Liver (tissue), 9 donors: ENCODE measurements around the gene FAM13A. TPM values are rescaled to one million over a fixed set of nuclear protein-coding genes. Genes with fewer than 3 reads are reported as not detected.

Source experiments
- DNase-seq: peaks from one replicate; pipeline ENCODE4 v3.0.0-alpha.2; 2017; ENCODE audit warnings: low spot score
- H3K27ac ChIP-seq, 2 donors: one replicate each; pipeline ENCODE4 v1.7.0; 2013; ENCODE audit warnings: inconsistent platforms in 2 of 2, low read length in 2 of 2, control low read depth in 1 of 2, low read depth in 1 of 2, mild to moderate bottlenecking in 1 of 2
- H3K27me3 ChIP-seq, 4 donors: one replicate each; pipeline versions ENCODE4 v1.6.1 to v1.7.0; 2013; ENCODE audit warnings: low read length in 3 of 4, inconsistent platforms in 1 of 4, mild to moderate bottlenecking in 1 of 4, moderate library complexity in 1 of 4; ENCODE audit not compliant: control insufficient read depth in 4 of 4, insufficient read depth in 4 of 4
- H3K36me3 ChIP-seq, 4 donors: one replicate each; pipeline versions ENCODE4 v1.6.1 to v1.7.0; 2013; ENCODE audit warnings: low read length in 3 of 4, mild to moderate bottlenecking in 3 of 4, low read depth in 1 of 4, moderate library complexity in 1 of 4; ENCODE audit not compliant: control insufficient read depth in 4 of 4, insufficient read depth in 3 of 4
- H3K4me1 ChIP-seq, 4 donors: one replicate each; pipeline versions ENCODE4 v1.6.1 to v1.7.0; 2013; ENCODE audit warnings: low read length in 3 of 4, mild to moderate bottlenecking in 3 of 4, moderate library complexity in 1 of 4; ENCODE audit not compliant: control insufficient read depth in 4 of 4, insufficient read depth in 4 of 4
- H3K4me3 ChIP-seq, 3 donors: one replicate each; pipeline versions ENCODE4 v1.6.1 to v1.7.0; 2013; ENCODE audit warnings: low read length in 3 of 3, control low read depth in 1 of 3, low read depth in 1 of 3, mild to moderate bottlenecking in 1 of 3
- H3K9ac ChIP-seq, 2 donors: one replicate each; pipeline ENCODE4 v1.7.0; 2013; ENCODE audit warnings: low read length in 2 of 2, mild to moderate bottlenecking in 2 of 2, moderate library complexity in 2 of 2, control low read depth in 1 of 2, low read depth in 1 of 2
- H3K9me3 ChIP-seq, 4 donors: one replicate each; pipeline versions ENCODE4 v1.6.1 to v1.7.0; 2013; ENCODE audit warnings: low read length in 3 of 4; ENCODE audit not compliant: control insufficient read depth in 4 of 4
- EGR1 ChIP-seq, 2 donors: IDR thresholded peaks; 2 replicates each; pipeline ENCODE4 v1.6.1; 2016 to 2018; ENCODE audit warnings: antibody characterized with exemption in 2 of 2, low read depth in 2 of 2
- FOXA1 ChIP-seq: IDR thresholded peaks from 2 replicates; pipeline ENCODE4 v1.6.1; 2016; ENCODE audit warnings: antibody characterized with exemption
- FOXA2 ChIP-seq: IDR thresholded peaks from 2 replicates; pipeline ENCODE4 v1.6.1; 2016; ENCODE audit warnings: antibody characterized with exemption
- GABPA ChIP-seq, 2 donors: IDR thresholded peaks in 1 of 2; conservative IDR thresholded peaks in 1 of 2; 2 replicates each; pipeline ENCODE4 v1.6.1; 2016; ENCODE audit warnings: antibody characterized with exemption in 2 of 2, mild to moderate bottlenecking in 1 of 2, moderate library complexity in 1 of 2
- HNF4A ChIP-seq, 2 donors: conservative IDR thresholded peaks; 2 replicates each; pipeline ENCODE4 v1.6.1; 2016; ENCODE audit warnings: antibody characterized with exemption in 2 of 2, mild to moderate bottlenecking in 2 of 2
- HNF4G ChIP-seq: IDR thresholded peaks from 2 replicates; pipeline ENCODE4 v1.6.1; 2016; ENCODE audit warnings: antibody characterized with exemption
- JUND ChIP-seq, 2 donors: IDR thresholded peaks; 2 replicates each; pipeline ENCODE4 v1.6.1; 2016; ENCODE audit warnings: antibody characterized with exemption in 2 of 2
- NR2F2 ChIP-seq: IDR thresholded peaks from 2 replicates; pipeline ENCODE4 v1.6.1; 2016; ENCODE audit warnings: antibody characterized with exemption
- RAD21 ChIP-seq, 2 donors: IDR thresholded peaks; 2 replicates each; pipeline ENCODE4 v1.6.1; 2016; ENCODE audit warnings: antibody characterized with exemption in 2 of 2, mild to moderate bottlenecking in 2 of 2
- RXRA ChIP-seq, 2 donors: IDR thresholded peaks; 2 replicates each; pipeline ENCODE4 v1.6.1; 2017 to 2018; ENCODE audit warnings: antibody characterized with exemption in 2 of 2, mild to moderate bottlenecking in 1 of 2
- SP1 ChIP-seq: IDR thresholded peaks from 2 replicates; pipeline ENCODE4 v1.6.1; 2018; ENCODE audit warnings: antibody characterized with exemption, mild to moderate bottlenecking
- TAF1 ChIP-seq: conservative IDR thresholded peaks from 2 replicates; pipeline ENCODE4 v1.6.1; 2016; ENCODE audit warnings: antibody characterized with exemption, mild to moderate bottlenecking
- YY1 ChIP-seq: IDR thresholded peaks from 2 replicates; pipeline ENCODE4 v1.6.1; 2016; ENCODE audit warnings: antibody characterized with exemption, mild to moderate bottlenecking
- WGBS: extraction: QIAGEN DNeasy Blood & Tissue Kit; methylation state at CpG from one replicate; pipeline ENCODE4 v1.1.7; 2013; 5-methylcytosine and 5-hydroxymethylcytosine counted together
- polyA plus RNA-seq, 2 donors: library from polyadenylated mRNA; stranded (reverse) in 1 of 2; unstranded in 1 of 2; fragments of 200-250 nt in 1 of 2; fragments of >200 nt in 1 of 2; fragmentation: Nextera tagmentation in 1 of 2; extraction: Ambion mirVana in 1 of 2; gene quantifications; one replicate each; pipeline versions ENCODE4 v1.2.1 to v1.2.3, GENCODE V29; 2013 to 2015
- total RNA-seq, 2 donors: library from RNA; depleted of rRNA; stranded (reverse); fragments of >200 nt; gene quantifications; one replicate each; pipeline ENCODE4 v1.2.3, GENCODE V29; 2014
- TF ChIP-seq, protein P1 (sequence below): fragments of 150-350 bp; IDR thresholded peaks from 2 replicates; pipeline ENCODE4 v1.5.1; 2017; ENCODE audit warnings: improper control_type of control experiment, low read depth, low read length; ENCODE audit not compliant: missing input control
- TF ChIP-seq, protein P2 (sequence below): IDR thresholded peaks from 2 replicates; pipeline ENCODE4 v1.6.1; 2016; ENCODE audit warnings: antibody characterized with exemption, mild to moderate bottlenecking
- TF ChIP-seq, protein P3 (sequence below): IDR thresholded peaks from 2 replicates; pipeline ENCODE4 v1.6.1; 2016; ENCODE audit warnings: antibody characterized with exemption
- TF ChIP-seq, protein P4 (sequence below): IDR thresholded peaks from 2 replicates; pipeline ENCODE4 v1.6.1; 2016; ENCODE audit warnings: antibody characterized with exemption
- TF ChIP-seq, protein P5 (sequence below): IDR thresholded peaks from 2 replicates; pipeline ENCODE4 v1.6.1; 2016; ENCODE audit warnings: antibody characterized with exemption
- donor health status: healthy.
- donor health status: healthy.
- donor health status: healthy.
- donor health status: healthy.
- donor health status: healthy.

The FAM13A gene
- total and polyA plus RNA-seq, 4 donors = 14.9 to 52.9 (median 27.6) TPM

DNA sequence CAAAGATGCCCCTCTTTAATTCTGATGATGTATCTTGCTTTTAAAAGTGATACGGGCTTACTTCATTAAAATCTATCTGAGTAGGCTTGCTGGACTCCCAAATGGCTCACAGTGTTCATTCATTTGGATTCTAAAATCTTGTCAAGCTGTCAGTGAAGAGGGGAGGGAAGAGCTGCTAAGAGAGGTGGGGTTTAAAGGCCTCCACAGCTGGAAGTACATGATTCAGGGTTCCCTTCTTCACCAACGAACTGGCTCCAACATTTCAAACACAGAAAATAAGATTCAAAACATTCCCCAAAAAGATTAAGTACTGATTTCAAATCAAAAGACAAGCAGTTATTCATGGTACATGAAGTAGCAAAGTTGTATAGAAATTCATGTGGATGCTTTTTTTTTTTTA, 226.4 kb downstream of the FAM13A start (continued):
- no peak for TF ChIP-seq SP1
- TF ChIP-seq, protein P1, sequence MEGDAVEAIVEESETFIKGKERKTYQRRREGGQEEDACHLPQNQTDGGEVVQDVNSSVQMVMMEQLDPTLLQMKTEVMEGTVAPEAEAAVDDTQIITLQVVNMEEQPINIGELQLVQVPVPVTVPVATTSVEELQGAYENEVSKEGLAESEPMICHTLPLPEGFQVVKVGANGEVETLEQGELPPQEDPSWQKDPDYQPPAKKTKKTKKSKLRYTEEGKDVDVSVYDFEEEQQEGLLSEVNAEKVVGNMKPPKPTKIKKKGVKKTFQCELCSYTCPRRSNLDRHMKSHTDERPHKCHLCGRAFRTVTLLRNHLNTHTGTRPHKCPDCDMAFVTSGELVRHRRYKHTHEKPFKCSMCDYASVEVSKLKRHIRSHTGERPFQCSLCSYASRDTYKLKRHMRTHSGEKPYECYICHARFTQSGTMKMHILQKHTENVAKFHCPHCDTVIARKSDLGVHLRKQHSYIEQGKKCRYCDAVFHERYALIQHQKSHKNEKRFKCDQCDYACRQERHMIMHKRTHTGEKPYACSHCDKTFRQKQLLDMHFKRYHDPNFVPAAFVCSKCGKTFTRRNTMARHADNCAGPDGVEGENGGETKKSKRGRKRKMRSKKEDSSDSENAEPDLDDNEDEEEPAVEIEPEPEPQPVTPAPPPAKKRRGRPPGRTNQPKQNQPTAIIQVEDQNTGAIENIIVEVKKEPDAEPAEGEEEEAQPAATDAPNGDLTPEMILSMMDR = no peak
- TF ChIP-seq FOXA2 = no peak
- no peak for TF ChIP-seq FOXA1
- no peak for TF ChIP-seq NR2F2

DNA sequence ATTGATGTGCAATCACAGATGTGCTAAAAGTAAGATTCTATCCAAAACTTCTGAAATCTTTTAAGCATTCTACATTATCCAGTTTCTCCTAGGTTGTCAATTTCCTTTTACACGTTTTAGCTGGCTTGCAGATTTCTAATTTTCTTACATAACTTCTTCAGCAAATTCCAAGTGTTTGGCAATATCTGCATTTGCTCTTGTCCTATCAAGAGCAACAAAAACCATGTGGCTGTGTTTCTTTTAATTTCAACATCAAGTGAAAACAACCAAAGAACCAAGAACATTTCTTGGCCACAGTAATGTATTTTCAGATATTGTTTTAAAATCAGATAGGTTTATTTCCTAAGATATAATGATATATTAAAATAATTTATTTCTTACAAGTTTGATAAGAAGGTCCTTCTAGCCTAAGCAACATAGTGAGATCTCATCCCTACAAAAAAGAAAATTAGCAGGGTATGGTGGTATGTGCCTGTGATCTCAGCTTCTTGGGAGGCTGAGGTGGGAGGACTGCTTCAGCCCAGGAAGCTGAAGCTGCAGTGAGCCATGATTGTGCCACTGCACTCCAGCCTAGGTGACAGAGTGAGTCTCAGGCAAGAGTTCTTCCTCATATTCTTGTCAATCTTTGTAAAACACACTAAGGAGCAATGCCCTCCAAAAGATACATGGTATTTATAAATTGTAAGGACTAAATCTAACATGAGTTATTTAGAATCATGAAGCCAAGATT, 228.0 kb downstream of the FAM13A start:
- no peak overlapping the region for H3K27ac ChIP-seq
- no peaks in the 10 kb centered on the region for H3K36me3 ChIP-seq
- H3K27me3 ChIP-seq = no peaks in the 10 kb centered on the region
- H3K9me3 ChIP-seq = no peaks in the 10 kb centered on the region
- 55% methylated on average over 1 of the region's 1 CpG for WGBS
- H3K4me3 ChIP-seq = no peak overlapping the region
- H3K4me1 ChIP-seq = no peaks in the 10 kb centered on the region
- TF ChIP-seq TAF1 (no peak), RXRA (IDR thresholded peaks at IDR 0.05) (no peak), SP1 (no peak), HNF4A (conservative IDR thresholded peaks at IDR 0.05) (no peak), RAD21 (IDR thresholded peaks at IDR 0.05) (no peak), EGR1 (IDR thresholded peaks at IDR 0.05; ENCODE audit: low read depth in 2 of 2) (no peak), GABPA (IDR thresholded peaks at IDR 0.05 in 1 of 2, conservative IDR thresholded peaks at IDR 0.05 in 1 of 2) (no peak), HNF4G (no peak), NR2F2 (no peak), FOXA1 (no peak), JUND (IDR thresholded peaks at IDR 0.05) (no peak), YY1 (no peak), FOXA2 (no peak)
- TF ChIP-seq, protein P1 = no peak
- TF ChIP-seq, protein P2, sequence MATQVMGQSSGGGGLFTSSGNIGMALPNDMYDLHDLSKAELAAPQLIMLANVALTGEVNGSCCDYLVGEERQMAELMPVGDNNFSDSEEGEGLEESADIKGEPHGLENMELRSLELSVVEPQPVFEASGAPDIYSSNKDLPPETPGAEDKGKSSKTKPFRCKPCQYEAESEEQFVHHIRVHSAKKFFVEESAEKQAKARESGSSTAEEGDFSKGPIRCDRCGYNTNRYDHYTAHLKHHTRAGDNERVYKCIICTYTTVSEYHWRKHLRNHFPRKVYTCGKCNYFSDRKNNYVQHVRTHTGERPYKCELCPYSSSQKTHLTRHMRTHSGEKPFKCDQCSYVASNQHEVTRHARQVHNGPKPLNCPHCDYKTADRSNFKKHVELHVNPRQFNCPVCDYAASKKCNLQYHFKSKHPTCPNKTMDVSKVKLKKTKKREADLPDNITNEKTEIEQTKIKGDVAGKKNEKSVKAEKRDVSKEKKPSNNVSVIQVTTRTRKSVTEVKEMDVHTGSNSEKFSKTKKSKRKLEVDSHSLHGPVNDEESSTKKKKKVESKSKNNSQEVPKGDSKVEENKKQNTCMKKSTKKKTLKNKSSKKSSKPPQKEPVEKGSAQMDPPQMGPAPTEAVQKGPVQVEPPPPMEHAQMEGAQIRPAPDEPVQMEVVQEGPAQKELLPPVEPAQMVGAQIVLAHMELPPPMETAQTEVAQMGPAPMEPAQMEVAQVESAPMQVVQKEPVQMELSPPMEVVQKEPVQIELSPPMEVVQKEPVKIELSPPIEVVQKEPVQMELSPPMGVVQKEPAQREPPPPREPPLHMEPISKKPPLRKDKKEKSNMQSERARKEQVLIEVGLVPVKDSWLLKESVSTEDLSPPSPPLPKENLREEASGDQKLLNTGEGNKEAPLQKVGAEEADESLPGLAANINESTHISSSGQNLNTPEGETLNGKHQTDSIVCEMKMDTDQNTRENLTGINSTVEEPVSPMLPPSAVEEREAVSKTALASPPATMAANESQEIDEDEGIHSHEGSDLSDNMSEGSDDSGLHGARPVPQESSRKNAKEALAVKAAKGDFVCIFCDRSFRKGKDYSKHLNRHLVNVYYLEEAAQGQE = no peak
- TF ChIP-seq, protein P3, sequence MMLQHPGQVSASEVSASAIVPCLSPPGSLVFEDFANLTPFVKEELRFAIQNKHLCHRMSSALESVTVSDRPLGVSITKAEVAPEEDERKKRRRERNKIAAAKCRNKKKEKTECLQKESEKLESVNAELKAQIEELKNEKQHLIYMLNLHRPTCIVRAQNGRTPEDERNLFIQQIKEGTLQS = no peak
- TF ChIP-seq, protein P4, sequence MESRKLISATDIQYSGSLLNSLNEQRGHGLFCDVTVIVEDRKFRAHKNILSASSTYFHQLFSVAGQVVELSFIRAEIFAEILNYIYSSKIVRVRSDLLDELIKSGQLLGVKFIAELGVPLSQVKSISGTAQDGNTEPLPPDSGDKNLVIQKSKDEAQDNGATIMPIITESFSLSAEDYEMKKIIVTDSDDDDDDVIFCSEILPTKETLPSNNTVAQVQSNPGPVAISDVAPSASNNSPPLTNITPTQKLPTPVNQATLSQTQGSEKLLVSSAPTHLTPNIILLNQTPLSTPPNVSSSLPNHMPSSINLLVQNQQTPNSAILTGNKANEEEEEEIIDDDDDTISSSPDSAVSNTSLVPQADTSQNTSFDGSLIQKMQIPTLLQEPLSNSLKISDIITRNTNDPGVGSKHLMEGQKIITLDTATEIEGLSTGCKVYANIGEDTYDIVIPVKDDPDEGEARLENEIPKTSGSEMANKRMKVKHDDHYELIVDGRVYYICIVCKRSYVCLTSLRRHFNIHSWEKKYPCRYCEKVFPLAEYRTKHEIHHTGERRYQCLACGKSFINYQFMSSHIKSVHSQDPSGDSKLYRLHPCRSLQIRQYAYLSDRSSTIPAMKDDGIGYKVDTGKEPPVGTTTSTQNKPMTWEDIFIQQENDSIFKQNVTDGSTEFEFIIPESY = no peak
- TF ChIP-seq, protein P5, sequence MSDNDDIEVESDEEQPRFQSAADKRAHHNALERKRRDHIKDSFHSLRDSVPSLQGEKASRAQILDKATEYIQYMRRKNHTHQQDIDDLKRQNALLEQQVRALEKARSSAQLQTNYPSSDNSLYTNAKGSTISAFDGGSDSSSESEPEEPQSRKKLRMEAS = no peak
- no peak for DNase-seq
- no peak overlapping the region for H3K9ac ChIP-seq
